Neural cell (in vitro differentiated cells): ENCODE measurements around the gene RELN.

ENCODE experiments used
- EP300 ChIP-seq: fragments of 450-650 bp; conservative IDR thresholded peaks from 2 replicates; pipeline ENCODE4 v1.6.1; 2014; ENCODE audit warnings: antibody characterized with exemption, mild to moderate bottlenecking, moderate library complexity; ENCODE audit not compliant: poor library complexity, severe bottlenecking
- EZH2 ChIP-seq: fragments of 200-600, 300-800 bp; shearing (Covaris generic), sonication (generic); IDR thresholded peaks from 2 replicates; pipeline ENCODE4 v1.6.1; 2014; ENCODE audit warnings: antibody characterized with exemption, low read length, borderline replicate concordance, mild to moderate bottlenecking; ENCODE audit not compliant: insufficient read depth, poor library complexity, severe bottlenecking
- MXI1 ChIP-seq: fragments of 450-650 bp; conservative IDR thresholded peaks from 2 replicates; pipeline ENCODE4 v1.6.1; 2014; ENCODE audit warnings: antibody characterized with exemption, mild to moderate bottlenecking; ENCODE audit not compliant: poor library complexity, severe bottlenecking
- POLR2AphosphoS5 ChIP-seq: IDR thresholded peaks from 2 replicates; pipeline ENCODE4 v1.6.1; 2012
- RAD21 ChIP-seq: fragments of 450-650 bp; conservative IDR thresholded peaks from 2 replicates; pipeline ENCODE4 v1.6.1; 2014; ENCODE audit warnings: antibody characterized with exemption, mild to moderate bottlenecking, moderate library complexity
- SMC3 ChIP-seq: fragments of 450-650 bp; conservative IDR thresholded peaks from 2 replicates; pipeline ENCODE4 v1.6.1; 2014; ENCODE audit warnings: antibody characterized with exemption, mild to moderate bottlenecking, moderate library complexity; ENCODE audit not compliant: poor library complexity
- TF ChIP-seq, protein P1 (sequence below): fragments of 450-650 bp; IDR thresholded peaks from 2 replicates; pipeline ENCODE4 v1.5.1; 2014; ENCODE audit warnings: antibody characterized with exemption, mild to moderate bottlenecking, moderate library complexity; ENCODE audit not compliant: poor library complexity, severe bottlenecking
- TF ChIP-seq, protein P2 (sequence below): IDR thresholded peaks from 2 replicates; pipeline ENCODE4 v1.6.1; 2012; ENCODE audit warnings: borderline replicate concordance

DNA sequence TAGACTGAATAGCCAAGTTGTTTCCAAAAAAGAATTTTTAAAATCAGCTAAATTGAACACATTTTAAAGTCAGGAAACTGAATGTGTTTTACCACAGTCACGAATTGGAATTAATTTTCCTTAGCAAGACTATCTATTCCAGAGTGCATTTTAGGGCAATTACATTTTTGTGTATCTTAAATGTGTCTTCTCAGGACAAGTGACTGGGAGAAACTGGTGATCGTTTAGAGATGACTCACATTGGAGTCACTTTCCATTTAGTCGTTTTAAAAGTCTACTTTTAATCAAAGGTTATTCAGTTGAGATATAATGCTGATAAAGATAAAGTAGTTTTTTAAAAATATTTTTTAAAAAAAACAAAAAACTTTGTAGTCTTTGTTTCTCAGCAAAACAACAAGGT lies 351.7 kb downstream of the RELN start:
- TF ChIP-seq, protein P1, sequence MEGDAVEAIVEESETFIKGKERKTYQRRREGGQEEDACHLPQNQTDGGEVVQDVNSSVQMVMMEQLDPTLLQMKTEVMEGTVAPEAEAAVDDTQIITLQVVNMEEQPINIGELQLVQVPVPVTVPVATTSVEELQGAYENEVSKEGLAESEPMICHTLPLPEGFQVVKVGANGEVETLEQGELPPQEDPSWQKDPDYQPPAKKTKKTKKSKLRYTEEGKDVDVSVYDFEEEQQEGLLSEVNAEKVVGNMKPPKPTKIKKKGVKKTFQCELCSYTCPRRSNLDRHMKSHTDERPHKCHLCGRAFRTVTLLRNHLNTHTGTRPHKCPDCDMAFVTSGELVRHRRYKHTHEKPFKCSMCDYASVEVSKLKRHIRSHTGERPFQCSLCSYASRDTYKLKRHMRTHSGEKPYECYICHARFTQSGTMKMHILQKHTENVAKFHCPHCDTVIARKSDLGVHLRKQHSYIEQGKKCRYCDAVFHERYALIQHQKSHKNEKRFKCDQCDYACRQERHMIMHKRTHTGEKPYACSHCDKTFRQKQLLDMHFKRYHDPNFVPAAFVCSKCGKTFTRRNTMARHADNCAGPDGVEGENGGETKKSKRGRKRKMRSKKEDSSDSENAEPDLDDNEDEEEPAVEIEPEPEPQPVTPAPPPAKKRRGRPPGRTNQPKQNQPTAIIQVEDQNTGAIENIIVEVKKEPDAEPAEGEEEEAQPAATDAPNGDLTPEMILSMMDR = no peak
- TF ChIP-seq EZH2 (no peak), SMC3 (no peak), MXI1 (no peak), EP300 (no peak), RAD21 (no peak), POLR2AphosphoS5 (no peak)
- TF ChIP-seq, protein P2, sequence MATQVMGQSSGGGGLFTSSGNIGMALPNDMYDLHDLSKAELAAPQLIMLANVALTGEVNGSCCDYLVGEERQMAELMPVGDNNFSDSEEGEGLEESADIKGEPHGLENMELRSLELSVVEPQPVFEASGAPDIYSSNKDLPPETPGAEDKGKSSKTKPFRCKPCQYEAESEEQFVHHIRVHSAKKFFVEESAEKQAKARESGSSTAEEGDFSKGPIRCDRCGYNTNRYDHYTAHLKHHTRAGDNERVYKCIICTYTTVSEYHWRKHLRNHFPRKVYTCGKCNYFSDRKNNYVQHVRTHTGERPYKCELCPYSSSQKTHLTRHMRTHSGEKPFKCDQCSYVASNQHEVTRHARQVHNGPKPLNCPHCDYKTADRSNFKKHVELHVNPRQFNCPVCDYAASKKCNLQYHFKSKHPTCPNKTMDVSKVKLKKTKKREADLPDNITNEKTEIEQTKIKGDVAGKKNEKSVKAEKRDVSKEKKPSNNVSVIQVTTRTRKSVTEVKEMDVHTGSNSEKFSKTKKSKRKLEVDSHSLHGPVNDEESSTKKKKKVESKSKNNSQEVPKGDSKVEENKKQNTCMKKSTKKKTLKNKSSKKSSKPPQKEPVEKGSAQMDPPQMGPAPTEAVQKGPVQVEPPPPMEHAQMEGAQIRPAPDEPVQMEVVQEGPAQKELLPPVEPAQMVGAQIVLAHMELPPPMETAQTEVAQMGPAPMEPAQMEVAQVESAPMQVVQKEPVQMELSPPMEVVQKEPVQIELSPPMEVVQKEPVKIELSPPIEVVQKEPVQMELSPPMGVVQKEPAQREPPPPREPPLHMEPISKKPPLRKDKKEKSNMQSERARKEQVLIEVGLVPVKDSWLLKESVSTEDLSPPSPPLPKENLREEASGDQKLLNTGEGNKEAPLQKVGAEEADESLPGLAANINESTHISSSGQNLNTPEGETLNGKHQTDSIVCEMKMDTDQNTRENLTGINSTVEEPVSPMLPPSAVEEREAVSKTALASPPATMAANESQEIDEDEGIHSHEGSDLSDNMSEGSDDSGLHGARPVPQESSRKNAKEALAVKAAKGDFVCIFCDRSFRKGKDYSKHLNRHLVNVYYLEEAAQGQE = no peak
